Mesendoderm (in vitro differentiated cells): Measurements from ENCODE around the gene UBAP1. TPM values are rescaled to one million over a fixed set of nuclear protein-coding genes. Genes with fewer than 3 reads are reported as not detected.
"Not testable (repeated sequence)": the region's sequence is repeated elsewhere in the genome, so short reads cannot be mapped to it uniquely, and the experiment has no call there.

Experiments used
- DNase-seq: peaks from one replicate; pipeline ENCODE4 v3.0.0; 2013
- H2AK5ac ChIP-seq: 2 replicates; pipeline ENCODE4 v1.6.1; 2013; ENCODE audit warnings: low read length, inconsistent platforms
- H2BK120ac ChIP-seq: 2 replicates; pipeline ENCODE4 v1.6.1; 2013; ENCODE audit warnings: low read depth, mild to moderate bottlenecking, low read length, moderate library complexity, mixed read lengths
- H2BK15ac ChIP-seq: replicated peaks from 2 replicates; pipeline ENCODE4 v1.6.1; 2013; ENCODE audit warnings: low read depth, mild to moderate bottlenecking, moderate library complexity
- H2BK5ac ChIP-seq: 2 replicates; pipeline ENCODE4 v1.6.1; 2013; ENCODE audit warnings: low read length, inconsistent platforms
- H3K18ac ChIP-seq: 2 replicates; pipeline ENCODE4 v1.6.1; 2013; ENCODE audit warnings: mild to moderate bottlenecking, low read length, mixed read lengths
- H3K23ac ChIP-seq: one replicate; pipeline ENCODE4 v1.6.1; 2013; ENCODE audit warnings: low read length
- H3K27ac ChIP-seq: 2 replicates; pipeline ENCODE4 v1.5.1; 2013; ENCODE audit warnings: low read depth, mild to moderate bottlenecking, inconsistent platforms, low read length, moderate library complexity
- H3K27me3 ChIP-seq: 2 replicates; pipeline ENCODE4 v1.6.1; 2013; ENCODE audit warnings: low read length, control low read depth, mild to moderate bottlenecking, inconsistent platforms; ENCODE audit not compliant: insufficient read depth, poor library complexity
- H3K36me3 ChIP-seq: 2 replicates; pipeline ENCODE4 v1.6.1; 2013; ENCODE audit warnings: low read length, inconsistent platforms; ENCODE audit not compliant: control insufficient read depth, insufficient read depth
- H3K4ac ChIP-seq: one replicate; pipeline ENCODE4 v1.6.1; 2013; ENCODE audit warnings: low read depth, mild to moderate bottlenecking, low read length, moderate library complexity
- H3K4me1 ChIP-seq: 2 replicates; pipeline ENCODE4 v1.6.1; 2013; ENCODE audit warnings: low read depth, low read length, inconsistent platforms; ENCODE audit not compliant: control insufficient read depth
- H3K4me2 ChIP-seq: 2 replicates; pipeline ENCODE4 v1.6.1; 2013; ENCODE audit warnings: low read length
- H3K4me3 ChIP-seq: 2 replicates; pipeline ENCODE4 v1.5.1; 2013; ENCODE audit warnings: mild to moderate bottlenecking, low read length
- H3K56ac ChIP-seq: one replicate; pipeline ENCODE4 v1.6.1; 2013; ENCODE audit warnings: low read length
- H3K79me1 ChIP-seq: 2 replicates; pipeline ENCODE4 v1.6.1; 2013; ENCODE audit warnings: low read length, inconsistent platforms
- H3K79me2 ChIP-seq: 2 replicates; pipeline ENCODE4 v1.6.1; 2013; ENCODE audit warnings: mild to moderate bottlenecking, low read length; ENCODE audit not compliant: control insufficient read depth, insufficient read depth
- H3K9ac ChIP-seq: 2 replicates; pipeline ENCODE4 v1.6.1; 2013; ENCODE audit warnings: low read length, inconsistent platforms
- H4K5ac ChIP-seq: one replicate; pipeline ENCODE4 v1.6.1; 2013; ENCODE audit warnings: low read length
- H4K8ac ChIP-seq: one replicate; pipeline ENCODE4 v1.6.1; 2013; ENCODE audit warnings: low read depth, mild to moderate bottlenecking, control low read depth, low read length, moderate library complexity
- WGBS: extraction: QIAGEN DNeasy Blood & Tissue Kit; methylation state at CpG from one replicate; pipeline ENCODE4 v1.1.7; 2013; ENCODE audit warnings: low lambda C conversion rate, missing lambda C conversion rate; ENCODE audit not compliant: insufficient coverage; ENCODE audit errors: extremely low coverage; 5-methylcytosine and 5-hydroxymethylcytosine counted together
- small RNA-seq: library from polyadenylated mRNA; stranded (forward); fragments of <200 nt; extraction: miRNeasy Mini kit (QIAGEN cat#:217004); gene quantifications from one replicate; pipeline ENCODE3, GENCODE V24; 2013; ENCODE audit not compliant: insufficient read depth

Gene UBAP1

DNA sequence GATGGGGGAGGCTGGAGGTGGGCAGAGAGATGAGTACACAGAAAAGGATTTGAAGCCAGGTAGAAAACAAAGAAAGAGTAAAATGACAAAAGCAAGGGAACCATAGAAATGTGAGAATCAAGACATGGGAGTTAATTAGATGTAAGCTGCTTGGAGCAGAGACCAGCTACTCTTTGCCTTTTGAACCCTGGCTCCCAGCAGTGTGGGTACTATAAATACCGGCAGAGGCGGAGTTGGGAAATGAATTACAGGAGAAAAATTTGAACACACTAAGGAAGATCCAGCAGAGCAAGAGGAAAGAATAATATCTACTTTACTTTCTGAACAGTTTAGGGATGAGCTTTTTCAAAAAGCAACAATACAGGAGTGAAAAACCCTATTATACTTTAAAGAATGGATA, 113.7 kb downstream of the UBAP1 start:
- H3K9ac ChIP-seq = no peak overlapping the region
- H4K5ac ChIP-seq = no peak overlapping the region
- no peak overlapping the region for H2AK5ac ChIP-seq
- no peak overlapping the region for H3K23ac ChIP-seq
- no peak for DNase-seq
- H2BK15ac ChIP-seq = no peak overlapping the region
- H3K27me3 ChIP-seq = no peaks in the 10 kb centered on the region
- no peak overlapping the region for H4K8ac ChIP-seq
- H3K4me3 ChIP-seq = no peak overlapping the region
- no peak overlapping the region for H3K4me2 ChIP-seq
- H2BK120ac ChIP-seq = no peak overlapping the region
- H3K79me1 ChIP-seq = no peaks in the 10 kb centered on the region
- no peaks in the 10 kb centered on the region for H3K4me1 ChIP-seq
- no peak overlapping the region for H3K18ac ChIP-seq
- no peak overlapping the region for H3K56ac ChIP-seq
- H3K79me2 ChIP-seq = no peaks in the 10 kb centered on the region
- H3K27ac ChIP-seq = no peak overlapping the region
- no CpG with 5 or more reads among the region's 2 CpGs for WGBS
- no peak overlapping the region for H2BK5ac ChIP-seq
- no peak overlapping the region for H3K4ac ChIP-seq
- no peaks in the 10 kb centered on the region for H3K36me3 ChIP-seq

DNA sequence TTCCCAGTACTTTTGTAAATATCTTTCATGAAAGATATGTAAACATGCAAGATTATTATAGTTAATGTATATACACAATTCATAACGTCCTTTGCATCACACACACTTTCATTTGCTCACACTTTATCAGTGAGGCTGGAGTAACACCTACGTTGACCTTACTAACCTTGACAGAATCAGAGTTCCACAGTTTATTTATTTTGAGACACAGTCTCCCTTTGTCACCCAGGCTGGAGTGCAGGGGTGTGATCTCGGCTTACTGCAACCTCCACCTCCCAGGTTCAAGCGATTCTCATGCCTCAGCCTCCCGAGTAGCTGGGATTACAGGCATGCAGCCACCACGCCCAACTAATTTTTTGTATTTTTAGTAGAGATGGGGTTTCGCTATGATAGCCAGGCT, 122.2 kb downstream of the UBAP1 start:
- DNase-seq, H2BK120ac ChIP-seq, H3K79me2 ChIP-seq, H2AK5ac ChIP-seq, H3K79me1 ChIP-seq, H4K8ac ChIP-seq, H3K4me2 ChIP-seq, H2BK5ac ChIP-seq, H3K23ac ChIP-seq, H2BK15ac ChIP-seq, H3K27me3 ChIP-seq, H3K9ac ChIP-seq, H3K4me3 ChIP-seq, H3K18ac ChIP-seq, H3K4me1 ChIP-seq, H3K36me3 ChIP-seq, H3K27ac ChIP-seq, H3K56ac ChIP-seq, H4K5ac ChIP-seq, H3K4ac ChIP-seq: not testable (repeated sequence)
- WGBS = no CpG with 5 or more reads among the region's 7 CpGs

Small RNAs within 50 kb of the gene (small RNA-seq; reads per million reads assigned to genes)
- gene AL353662.3 = not detected
- not detected for gene RNA5SP282
- not detected for gene RNU2-50P
